GM23248 (cell line): Measurements from ENCODE around the gene PLXND1. TPM values are rescaled to one million over a fixed set of nuclear protein-coding genes. Genes with fewer than 3 reads are reported as not detected.
A peak's percentile ranks its signal among the peaks of the same experiment; 100 is the strongest.
"Not testable (repeated sequence)": the region's sequence is repeated elsewhere in the genome, so short reads cannot be mapped to it uniquely, and the experiment has no call there.

Experiments used
- DNase-seq: peaks from one replicate; pipeline ENCODE4 v3.0.0-alpha.2; 2015
- H2AFZ ChIP-seq: fragments of 200-600 bp; sonication (generic); 2 replicates; pipeline ENCODE4 v1.6.1; 2016; ENCODE audit warnings: antibody characterized with exemption
- H3F3A ChIP-seq: fragments of 200-600 bp; sonication (generic); 2 replicates; pipeline ENCODE4 v1.6.1; 2016; ENCODE audit warnings: mild to moderate bottlenecking, antibody characterized with exemption, mixed run types; ENCODE audit not compliant: insufficient read depth
- H3K27ac ChIP-seq: fragments of 200-600 bp; sonication (generic); 2 replicates; pipeline ENCODE4 v1.5.1; 2016; ENCODE audit warnings: mild to moderate bottlenecking
- H3K27me3 ChIP-seq: fragments of 200-600 bp; sonication (generic); replicated peaks from 2 replicates; pipeline ENCODE4 v1.6.1; 2016; ENCODE audit warnings: mild to moderate bottlenecking; ENCODE audit not compliant: insufficient read depth
- H3K36me3 ChIP-seq: fragments of 200-600 bp; sonication (generic); 2 replicates; pipeline ENCODE4 v1.6.1; 2016; ENCODE audit warnings: low read depth, mild to moderate bottlenecking
- H3K4me1 ChIP-seq: fragments of 200-600 bp; sonication (generic); 2 replicates; pipeline ENCODE4 v1.6.1; 2016; ENCODE audit warnings: mild to moderate bottlenecking; ENCODE audit not compliant: insufficient read depth
- H3K4me2 ChIP-seq: fragments of 200-600 bp; sonication (generic); one replicate; pipeline ENCODE4 v1.6.1; 2016; ENCODE audit warnings: mild to moderate bottlenecking; ENCODE audit not compliant: unreplicated experiment
- H3K4me3 ChIP-seq: fragments of 200-600 bp; sonication (generic); 2 replicates; pipeline ENCODE4 v1.5.1; 2016; ENCODE audit warnings: mild to moderate bottlenecking
- H3K79me2 ChIP-seq: fragments of 200-600 bp; sonication (generic); 2 replicates; pipeline ENCODE4 v1.6.1; 2016; ENCODE audit warnings: mild to moderate bottlenecking; ENCODE audit not compliant: insufficient read depth
- H3K9ac ChIP-seq: fragments of 200-600 bp; sonication (generic); 2 replicates; pipeline ENCODE4 v1.6.1; 2016; ENCODE audit warnings: mild to moderate bottlenecking
- H3K9me2 ChIP-seq: fragments of 200-600 bp; sonication (generic); 2 replicates; pipeline ENCODE4 v1.6.1; 2016; ENCODE audit warnings: mixed run types, mild to moderate bottlenecking, moderate library complexity; ENCODE audit not compliant: insufficient read depth
- H3K9me3 ChIP-seq: fragments of 200-600 bp; sonication (generic); one replicate; pipeline ENCODE4 v1.6.1; 2017; ENCODE audit warnings: low read depth
- H4K20me1 ChIP-seq: fragments of 200-600 bp; sonication (generic); 2 replicates; pipeline ENCODE4 v1.6.0; 2016; ENCODE audit not compliant: insufficient read depth
- EZH2 ChIP-seq: fragments of 200-600 bp; sonication (generic); IDR thresholded peaks from 2 replicates; pipeline ENCODE4 v1.6.1; 2018; ENCODE audit warnings: antibody characterized with exemption, mild to moderate bottlenecking; ENCODE audit not compliant: insufficient read depth, poor library complexity, severe bottlenecking
- EZH2phosphoT487 ChIP-seq: fragments of 200-600 bp; sonication (generic); IDR thresholded peaks from 2 replicates; pipeline ENCODE4 v1.6.1; 2018; ENCODE audit warnings: antibody characterized with exemption, moderate library complexity, mild to moderate bottlenecking, low read depth; ENCODE audit not compliant: insufficient read depth
- WGBS, 2 experiments: methylation state at CpG; one replicate each; pipeline ENCODE4 v1.1.6; 2015 to 2017; ENCODE audit warnings: low lambda C conversion rate in 2 of 2, low coverage in 1 of 2; ENCODE audit errors: missing lambda C conversion rate in 2 of 2; 5-methylcytosine and 5-hydroxymethylcytosine counted together
- in situ Hi-C: fragments of 300-500 bp; cut with MboI; formaldehyde crosslinking; loops from 2 replicates; pipeline ENCODE4 v1.15.0; 2020
- polyA plus RNA-seq: library from polyadenylated mRNA; unstranded; fragments of >200 nt; fragmentation: Nextera tagmentation; extraction: Ambion mirVana; gene quantifications from 2 replicates; pipeline ENCODE4 v1.2.1, GENCODE V29; 2016
- total RNA-seq: library from RNA; depleted of rRNA; stranded (reverse); fragments of >200 nt; shearing (Covaris generic); gene quantifications from 2 replicates; pipeline ENCODE4 v1.2.3, GENCODE V29; 2014

PLXND1 gene
- total and polyA plus RNA-seq, 2 experiments from 2014 or later, result 37.4 to 83.0 TPM

- H3K4me3 ChIP-seq, result no peak overlapping the region
- no peak overlapping the region for H2AFZ ChIP-seq
- peaks cover 6% of the 10 kb centered on the region; the same call in 1 of the 2 replicates for H3F3A ChIP-seq
- H3K27me3 ChIP-seq, result no peaks in the 10 kb centered on the region
- TF ChIP-seq EZH2phosphoT487 (no peak), EZH2 (no peak)
- H3K4me1 ChIP-seq, result peaks cover 8% of the 10 kb centered on the region
- H3K9me2 ChIP-seq, result no peaks in the 10 kb centered on the region
- WGBS, 2 experiments, result 88 to 90% methylated on average over 17 to 18 of the region's 18 CpGs
- DNase-seq, result peak; percentile 72
- H3K79me2 ChIP-seq, result no peaks in the 10 kb centered on the region
- H3K9me3 ChIP-seq, result no peaks in the 10 kb centered on the region
- no peak overlapping the region for H3K27ac ChIP-seq
- in situ Hi-C loops, result no loop called here
- H4K20me1 ChIP-seq, result no peaks in the 10 kb centered on the region
- peak overlapping the region; percentile 26 for H3K4me2 ChIP-seq
- H3K36me3 ChIP-seq, result no peaks in the 10 kb centered on the region; the same call in 1 of the 2 replicates
- no peak overlapping the region for H3K9ac ChIP-seq
Measured at GRCh38 chr3:129549006-129549800, 57.3 kb downstream of the PLXND1 start.

DNA sequence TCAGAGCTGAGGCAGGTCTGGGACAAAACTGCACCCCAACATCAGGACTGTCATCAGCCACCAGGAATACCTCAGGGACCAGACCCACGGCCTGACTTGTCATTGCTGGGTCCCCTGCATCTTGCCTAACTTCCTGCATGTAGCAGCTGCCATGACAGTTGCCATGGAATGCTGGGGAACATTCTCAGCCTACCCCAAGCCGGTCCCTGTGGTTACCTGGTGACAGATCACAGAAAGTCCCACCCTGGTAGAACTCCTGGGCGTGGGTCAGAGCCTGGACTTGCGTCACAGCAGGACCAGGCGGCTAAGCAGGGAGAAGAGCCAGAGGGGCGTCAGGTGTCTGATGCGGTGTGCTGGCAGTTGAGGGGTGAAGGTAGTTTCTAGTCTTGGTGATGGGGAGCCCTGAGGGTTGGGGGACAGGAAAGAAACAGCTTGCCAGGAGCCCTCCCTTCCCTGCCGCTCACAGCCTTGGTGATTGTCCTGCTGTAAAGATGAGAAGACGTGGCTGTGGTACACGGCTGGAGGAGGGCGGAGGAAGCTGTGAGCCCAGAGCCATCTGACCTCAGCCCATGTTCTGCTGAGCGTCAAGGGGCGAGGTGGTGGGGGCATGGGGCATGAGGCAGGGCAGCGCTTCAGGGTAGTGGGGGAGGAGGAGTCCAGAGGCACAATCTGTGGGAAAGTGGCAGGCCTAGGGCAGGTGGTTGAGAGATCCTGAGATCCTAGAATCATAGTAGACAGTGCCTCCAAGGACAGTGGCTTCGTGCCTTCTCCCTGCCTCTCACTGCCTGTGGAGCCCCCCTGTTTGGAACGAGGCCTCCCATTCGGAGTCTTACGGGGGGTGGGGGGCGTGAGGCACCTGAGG is 58.1 kb downstream of the PLXND1 start:
- Histone ChIP-seq H3K4me3 (no peak overlapping the region), H3K9me2 (no peaks in the 10 kb centered on the region), H3K79me2 (no peaks in the 10 kb centered on the region), H4K20me1 (no peaks in the 10 kb centered on the region), H2AFZ (no peak overlapping the region), H3K27ac (no peak overlapping the region), H3K4me1 (peaks cover 8% of the 10 kb centered on the region), H3K9me3 (no peaks in the 10 kb centered on the region), H3K4me2 (no peak overlapping the region), H3K27me3 (no peaks in the 10 kb centered on the region), H3F3A (peaks cover 6% of the 10 kb centered on the region; the same call in 1 of the 2 replicates), H3K36me3 (no peaks in the 10 kb centered on the region), H3K9ac (no peak overlapping the region)
- TF ChIP-seq EZH2phosphoT487 (no peak), EZH2 (no peak)
- in situ Hi-C loops, result no loop called here
- WGBS, 2 experiments, result 85% methylated on average over 19 of the region's 19 CpGs
- DNase-seq, result no peak

GRCh38 chr3:129547241-129547640 is 59.2 kb downstream of the PLXND1 start:
- Histone ChIP-seq H3K4me3 (no peak overlapping the region), H3K79me2 (no peaks in the 10 kb centered on the region), H3K4me2 (no peak overlapping the region), H2AFZ (no peak overlapping the region), H3K9me3 (no peaks in the 10 kb centered on the region), H3K9me2 (no peaks in the 10 kb centered on the region), H3K9ac (no peak overlapping the region), H3K36me3 (no peaks in the 10 kb centered on the region), H3F3A (peaks cover 6% of the 10 kb centered on the region; the same call in 1 of the 2 replicates), H3K27ac (no peak overlapping the region), H3K4me1 (peaks cover 8% of the 10 kb centered on the region), H3K27me3 (no peaks in the 10 kb centered on the region), H4K20me1 (no peaks in the 10 kb centered on the region)
- WGBS, 2 experiments, result 94 to 95% methylated on average over 24 of the region's 24 CpGs
- no peak for DNase-seq
- in situ Hi-C loops, result no loop called here
- TF ChIP-seq EZH2phosphoT487 (no peak), EZH2 (no peak)

DNA sequence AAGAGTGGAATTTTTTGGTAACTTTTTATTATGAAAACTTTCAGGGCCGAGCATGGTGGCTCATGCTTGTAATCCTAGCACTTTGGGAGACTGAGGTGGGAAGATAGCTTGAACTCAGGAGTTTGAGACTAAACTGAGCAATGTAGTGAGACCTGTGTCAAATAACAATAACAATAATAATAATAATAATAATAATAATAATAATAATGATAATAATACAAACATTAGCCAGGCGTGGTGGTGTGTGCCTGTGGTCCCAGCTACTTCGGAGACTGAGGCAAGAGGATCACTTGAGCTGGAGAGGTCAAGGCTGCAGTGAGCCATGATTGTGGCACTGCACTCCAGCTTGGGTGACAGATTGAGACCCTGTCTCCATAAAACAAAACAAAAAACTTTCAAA is 60.5 kb downstream of the PLXND1 start:
- H3K79me2 ChIP-seq, H3K9me2 ChIP-seq: not testable (repeated sequence)

More for the DNA sequence above, 60.5 kb downstream of the PLXND1 start:
- WGBS, 2 experiments, result 94 to 97% methylated on average over 3 of the region's 3 CpGs
- H3K36me3 ChIP-seq, H3F3A ChIP-seq, H3K27me3 ChIP-seq, DNase-seq, H2AFZ ChIP-seq, H3K4me3 ChIP-seq, H3K27ac ChIP-seq, H3K4me2 ChIP-seq, in situ Hi-C loops, H3K9me3 ChIP-seq, H3K4me1 ChIP-seq, H3K9ac ChIP-seq, H4K20me1 ChIP-seq: not testable (repeated sequence)
